Measurements from ENCODE around the gene GCNT3.

- TF ChIP-seq CTCF (IDR thresholded peaks at IDR 0.05) (no peak), POLR2A (IDR thresholded peaks at IDR 0.05) (no peak)
Measured at GRCh38 chr15:59614153-59614552, 2.6 kb downstream of the GCNT3 start.

Data from Peyer's patch (tissue), 4 donors.